GM12878 (cell line): ENCODE results near the gene CERCAM. TPM values are rescaled to one million over a fixed set of nuclear protein-coding genes. Genes with fewer than 3 reads are reported as not detected.
A peak's percentile ranks its signal among the peaks of the same experiment; 100 is the strongest.

ENCODE experiments used
- IRF3 ChIP-seq: fragments of 450-650 bp; IDR thresholded peaks from 2 replicates; pipeline ENCODE4 v1.6.1; 2014; ENCODE audit warnings: mild to moderate bottlenecking
- PRDM15 ChIP-seq: fragments of 450-650 bp; formaldehyde crosslinking; IDR thresholded peaks from 2 replicates; pipeline ENCODE4 v1.4.0; 2020; ENCODE audit warnings: mild to moderate bottlenecking, moderate library complexity
- RB1 ChIP-seq: fragments of 450-650 bp; formaldehyde crosslinking; IDR thresholded peaks from 2 replicates; pipeline ENCODE4 v1.6.1; 2017; ENCODE audit warnings: mild to moderate bottlenecking, borderline replicate concordance
- SMARCA5 ChIP-seq: fragments of 450-650 bp; IDR thresholded peaks from 2 replicates; pipeline ENCODE4 v1.6.1; 2017; ENCODE audit warnings: mild to moderate bottlenecking
- YBX1 ChIP-seq: fragments of 450-650 bp; IDR thresholded peaks from 2 replicates; pipeline ENCODE4 v1.6.1; 2016; ENCODE audit warnings: antibody characterized with exemption
- ZBTB11 ChIP-seq: fragments of 450-650 bp; formaldehyde crosslinking; IDR thresholded peaks from 2 replicates; pipeline ENCODE4 v1.5.0; 2022; ENCODE audit warnings: mild to moderate bottlenecking, missing genetic modification characterization
- ZNF384 ChIP-seq: IDR thresholded peaks from 2 replicates; pipeline ENCODE4 v1.6.1; 2012; ENCODE audit warnings: low read depth, mild to moderate bottlenecking, low read length, improper control_type of control experiment, borderline replicate concordance
- polyA plus RNA-seq, 11 experiments: library from polyadenylated mRNA; depleted of rRNA in 4 of 11; unstranded in 6 of 11; stranded (reverse) in 5 of 11; fragments of >200 nt; fragmentation: Nextera tagmentation in 4 of 11; fragmentation: Illumina TruSeq in 1 of 11; extraction: Ambion mirVana in 4 of 11; extraction: Trizol in 1 of 11; gene quantifications; 1 replicate in 1 of 11; 2 replicates in 10 of 11; pipeline versions ENCODE4 v1.2.1 to v1.2.3, GENCODE V29; 2011 to 2016; ENCODE audit warnings: inconsistent platforms in 2 of 11, missing spikeins in 2 of 11, low read depth in 1 of 11
- total RNA-seq, 4 experiments: library from RNA; depleted of rRNA in 3 of 4; stranded (reverse); fragments of >200 nt in 3 of 4; fragmentation: Illumina TruSeq in 1 of 4; extraction: Trizol in 1 of 4; gene quantifications; 2 replicates each; pipeline versions ENCODE4 v1.2.1 to v1.2.3, GENCODE V29; 2013 to 2021
- TF ChIP-seq, protein P1 (sequence below): fragments of 450-650 bp; formaldehyde crosslinking; IDR thresholded peaks from 2 replicates; pipeline ENCODE4 v1.4.0; 2022; ENCODE audit warnings: mild to moderate bottlenecking, moderate library complexity

Gene CERCAM
- total and polyA plus RNA-seq, 10 of the 15 experiments (the other 5 are each of a cell fraction or from before 2014, with no cell fraction given): 0.05 to 6.7 (median 0.71) TPM

- TF ChIP-seq, protein P1, sequence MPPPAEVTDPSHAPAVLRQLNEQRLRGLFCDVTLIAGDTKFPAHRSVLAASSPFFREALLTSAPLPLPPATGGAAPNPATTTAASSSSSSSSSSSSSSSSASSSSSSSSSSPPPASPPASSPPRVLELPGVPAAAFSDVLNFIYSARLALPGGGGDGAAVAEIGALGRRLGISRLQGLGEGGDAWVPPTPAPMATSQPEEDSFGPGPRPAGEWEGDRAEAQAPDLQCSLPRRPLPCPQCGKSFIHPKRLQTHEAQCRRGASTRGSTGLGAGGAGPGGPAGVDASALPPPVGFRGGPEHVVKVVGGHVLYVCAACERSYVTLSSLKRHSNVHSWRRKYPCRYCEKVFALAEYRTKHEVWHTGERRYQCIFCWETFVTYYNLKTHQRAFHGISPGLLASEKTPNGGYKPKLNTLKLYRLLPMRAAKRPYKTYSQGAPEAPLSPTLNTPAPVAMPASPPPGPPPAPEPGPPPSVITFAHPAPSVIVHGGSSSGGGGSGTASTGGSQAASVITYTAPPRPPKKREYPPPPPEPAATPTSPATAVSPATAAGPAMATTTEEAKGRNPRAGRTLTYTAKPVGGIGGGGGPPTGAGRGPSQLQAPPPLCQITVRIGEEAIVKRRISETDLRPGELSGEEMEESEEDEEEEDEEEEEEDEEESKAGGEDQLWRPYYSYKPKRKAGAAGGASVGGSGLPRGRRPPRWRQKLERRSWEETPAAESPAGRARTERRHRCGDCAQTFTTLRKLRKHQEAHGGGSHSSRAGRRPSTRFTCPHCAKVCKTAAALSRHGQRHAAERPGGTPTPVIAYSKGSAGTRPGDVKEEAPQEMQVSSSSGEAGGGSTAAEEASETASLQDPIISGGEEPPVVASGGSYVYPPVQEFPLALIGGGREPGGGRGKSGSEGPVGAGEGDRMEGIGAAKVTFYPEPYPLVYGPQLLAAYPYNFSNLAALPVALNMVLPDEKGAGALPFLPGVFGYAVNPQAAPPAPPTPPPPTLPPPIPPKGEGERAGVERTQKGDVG: no peak
- TF ChIP-seq ZBTB11 (CRISPR knock-in tag): no peak
- no peak for TF ChIP-seq SMARCA5
- TF ChIP-seq YBX1: no peak
- TF ChIP-seq RB1: no peak
- TF ChIP-seq IRF3: no peak
- TF ChIP-seq PRDM15 (CRISPR knock-in tag): no peak
- TF ChIP-seq ZNF384: peak; percentile 76
- TF ChIP-seq, all 136 proteins: peak for 8
Measured at GRCh38 chr9:128439273-128439672, 18.6 kb downstream of the CERCAM start (continued).
